NCI-H446 treated with DMSO at 0.1 percent for 48 hours (cell line): ENCODE results near the gene DOCK6.
A peak's percentile ranks its signal among the peaks of the same experiment; 100 is the strongest.

Source experiments
- DNase-seq: peaks from one replicate; lab custom pipeline; 2025; lab: John Stamatoyannopoulos, UW

The DOCK6 gene

GRCh38 chr19:11223200-11223599, 39.1 kb downstream of the DOCK6 start:
- no peak for DNase-seq

- no peak for DNase-seq
Measured at GRCh38 chr19:11221082-11221598, 41.2 kb downstream of the DOCK6 start.

GRCh38 chr19:11214387-11214786, 47.9 kb downstream of the DOCK6 start:
- DNase-seq: no peak

- no peak for DNase-seq
Measured at GRCh38 chr19:11210656-11210928, 51.7 kb downstream of the DOCK6 start.

- DNase-seq: no peak
Measured at GRCh38 chr19:11209839-11210655, 52.3 kb downstream of the DOCK6 start.

- no peak for DNase-seq
Measured at GRCh38 chr19:11208561-11209471, 53.5 kb downstream of the DOCK6 start.

GRCh38 chr19:11205939-11206570, 56.3 kb downstream of the DOCK6 start:
- no peak for DNase-seq

GRCh38 chr19:11204943-11205349, 57.4 kb downstream of the DOCK6 start:
- DNase-seq: no peak

- no peak for DNase-seq
Measured at GRCh38 chr19:11204076-11204602, 58.2 kb downstream of the DOCK6 start.

GRCh38 chr19:11203194-11204075, 58.9 kb downstream of the DOCK6 start:
- no peak for DNase-seq

- no peak for DNase-seq
Measured at GRCh38 chr19:11202488-11203193, 59.7 kb downstream of the DOCK6 start.

GRCh38 chr19:11201791-11202190, 60.5 kb downstream of the DOCK6 start:
- DNase-seq: no peak

GRCh38 chr19:11200931-11201330, 61.4 kb downstream of the DOCK6 start:
- DNase-seq: no peak

- DNase-seq: no peak
Measured at GRCh38 chr19:11200015-11200574, 62.2 kb downstream of the DOCK6 start.

- DNase-seq: no peak
Measured at GRCh38 chr19:11199517-11199916, 62.8 kb downstream of the DOCK6 start.

- DNase-seq: no peak
Measured at GRCh38 chr19:11198769-11199424, 63.4 kb downstream of the DOCK6 start.

- DNase-seq: no peak
Measured at GRCh38 chr19:11198175-11198534, 64.2 kb downstream of the DOCK6 start.

- peak; percentile 19 for DNase-seq
Measured at GRCh38 chr19:11197291-11198174, 64.8 kb downstream of the DOCK6 start, which contains the start of gene KANK2. KANK2 (minus strand) TSS chr19:11197545; CDS start chr19:11194511, 3,034 bp downstream.
